ENCODE measurements around the gene THNSL1. TPM values are rescaled to one million over a fixed set of nuclear protein-coding genes. Genes with fewer than 3 reads are reported as not detected.

Gene THNSL1
- total and polyA plus RNA-seq, 4 donors, result 2.0 to 8.6 (median 2.9) TPM

- TF ChIP-seq, protein P1, sequence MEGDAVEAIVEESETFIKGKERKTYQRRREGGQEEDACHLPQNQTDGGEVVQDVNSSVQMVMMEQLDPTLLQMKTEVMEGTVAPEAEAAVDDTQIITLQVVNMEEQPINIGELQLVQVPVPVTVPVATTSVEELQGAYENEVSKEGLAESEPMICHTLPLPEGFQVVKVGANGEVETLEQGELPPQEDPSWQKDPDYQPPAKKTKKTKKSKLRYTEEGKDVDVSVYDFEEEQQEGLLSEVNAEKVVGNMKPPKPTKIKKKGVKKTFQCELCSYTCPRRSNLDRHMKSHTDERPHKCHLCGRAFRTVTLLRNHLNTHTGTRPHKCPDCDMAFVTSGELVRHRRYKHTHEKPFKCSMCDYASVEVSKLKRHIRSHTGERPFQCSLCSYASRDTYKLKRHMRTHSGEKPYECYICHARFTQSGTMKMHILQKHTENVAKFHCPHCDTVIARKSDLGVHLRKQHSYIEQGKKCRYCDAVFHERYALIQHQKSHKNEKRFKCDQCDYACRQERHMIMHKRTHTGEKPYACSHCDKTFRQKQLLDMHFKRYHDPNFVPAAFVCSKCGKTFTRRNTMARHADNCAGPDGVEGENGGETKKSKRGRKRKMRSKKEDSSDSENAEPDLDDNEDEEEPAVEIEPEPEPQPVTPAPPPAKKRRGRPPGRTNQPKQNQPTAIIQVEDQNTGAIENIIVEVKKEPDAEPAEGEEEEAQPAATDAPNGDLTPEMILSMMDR (IDR thresholded peaks at IDR 0.05; ENCODE audit: control extremely low read depth, extremely low read depth), result no peak
- DNase-seq (no peak), ATAC-seq (ENCODE audit: insufficient read depth, low FRiP score) (no peak)
- Histone ChIP-seq H3K27me3 (ENCODE audit: control insufficient read depth in 3 of 3, insufficient read depth in 3 of 3, low read length in 2 of 3) (no peaks in the 10 kb centered on the region), H3K27ac (ENCODE audit: low read depth in 1 of 2, low read length in 1 of 2) (no peak overlapping the region), H3K9me3 (ENCODE audit: control insufficient read depth in 4 of 4, insufficient read depth in 3 of 4, low read length in 3 of 4) (no peaks in the 10 kb centered on the region), H3K4me1 (ENCODE audit: control insufficient read depth in 5 of 5, insufficient read depth in 5 of 5, low read length in 5 of 5) (no peaks in the 10 kb centered on the region), H3K4me3 (no peak overlapping the region), H3K36me3 (ENCODE audit: control insufficient read depth in 4 of 4, insufficient read depth in 4 of 4, low read length in 4 of 4) (no peaks in the 10 kb centered on the region), H3K9ac (ENCODE audit: insufficient read depth in 1 of 2, low read length in 2 of 2) (no peak overlapping the region)
- WGBS, 2 donors, result 19 to 44% methylated on average over 3 of the region's 3 CpGs
These were observed 20.0 kb downstream of the THNSL1 start for GRCh38 chr10:25036381-25036780.

DNA sequence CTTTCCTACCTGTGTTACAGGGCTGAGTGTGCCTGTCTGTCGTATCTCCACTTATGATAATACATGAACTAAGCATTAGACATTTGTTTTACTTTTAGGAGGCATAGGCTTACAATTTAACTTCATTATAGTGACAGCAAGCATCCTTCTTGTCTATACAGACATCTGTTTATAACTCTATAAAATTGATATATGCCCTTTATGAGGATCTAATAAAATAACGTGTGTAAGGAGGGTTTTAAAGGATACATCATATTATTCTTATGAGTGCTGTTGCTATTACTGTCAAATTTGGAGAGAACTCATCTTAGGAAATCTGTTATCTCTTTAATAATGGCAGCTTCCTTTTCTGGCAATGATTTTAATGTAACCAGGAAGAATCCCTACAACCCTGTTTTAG, 21.9 kb downstream of the THNSL1 start:
- ATAC-seq (ENCODE audit: insufficient read depth, low FRiP score) (no peak), DNase-seq (no peak)
- no peaks in the 10 kb centered on the region for H3K27me3 ChIP-seq (ENCODE audit: control insufficient read depth in 3 of 3, insufficient read depth in 3 of 3, low read length in 2 of 3)
- 55 to 77% methylated on average over 2 of the region's 2 CpGs for WGBS, 2 donors
- no peaks in the 10 kb centered on the region for H3K36me3 ChIP-seq (ENCODE audit: control insufficient read depth in 4 of 4, insufficient read depth in 4 of 4, low read length in 4 of 4)
- H3K27ac ChIP-seq (ENCODE audit: low read depth in 1 of 2, low read length in 1 of 2), result no peak overlapping the region
- no peaks in the 10 kb centered on the region for H3K4me1 ChIP-seq (ENCODE audit: control insufficient read depth in 5 of 5, insufficient read depth in 5 of 5, low read length in 5 of 5)
- no peak overlapping the region for H3K4me3 ChIP-seq
- TF ChIP-seq, protein P1 (IDR thresholded peaks at IDR 0.05; ENCODE audit: control extremely low read depth, extremely low read depth), result no peak
- no peaks in the 10 kb centered on the region for H3K9me3 ChIP-seq (ENCODE audit: control insufficient read depth in 4 of 4, insufficient read depth in 3 of 4, low read length in 3 of 4)
- H3K9ac ChIP-seq (ENCODE audit: insufficient read depth in 1 of 2, low read length in 2 of 2), result no peak overlapping the region

GRCh38 chr10:25039531-25039930, 23.1 kb downstream of the THNSL1 start:
- TF ChIP-seq, protein P1 (IDR thresholded peaks at IDR 0.05; ENCODE audit: control extremely low read depth, extremely low read depth), result no peak
- Histone ChIP-seq H3K4me1 (ENCODE audit: control insufficient read depth in 5 of 5, insufficient read depth in 5 of 5, low read length in 5 of 5) (no peaks in the 10 kb centered on the region), H3K36me3 (ENCODE audit: control insufficient read depth in 4 of 4, insufficient read depth in 4 of 4, low read length in 4 of 4) (no peaks in the 10 kb centered on the region), H3K9me3 (ENCODE audit: control insufficient read depth in 4 of 4, insufficient read depth in 3 of 4, low read length in 3 of 4) (no peaks in the 10 kb centered on the region), H3K9ac (ENCODE audit: insufficient read depth in 1 of 2, low read length in 2 of 2) (no peak overlapping the region), H3K27me3 (ENCODE audit: control insufficient read depth in 3 of 3, insufficient read depth in 3 of 3, low read length in 2 of 3) (no peaks in the 10 kb centered on the region), H3K27ac (ENCODE audit: low read depth in 1 of 2, low read length in 1 of 2) (no peak overlapping the region), H3K4me3 (no peak overlapping the region)
- ATAC-seq (ENCODE audit: insufficient read depth, low FRiP score), result no peak
- DNase-seq, result no peak

GRCh38 chr10:25046641-25047040, 30.2 kb downstream of the THNSL1 start:
- WGBS, 2 donors, result 79 to 89% methylated on average over 1 of the region's 1 CpG
- no peaks in the 10 kb centered on the region for H3K9me3 ChIP-seq (ENCODE audit: control insufficient read depth in 4 of 4, insufficient read depth in 3 of 4, low read length in 3 of 4)
- DNase-seq (peak in 1 of 3 donors; percentile 24), ATAC-seq (ENCODE audit: insufficient read depth, low FRiP score) (no peak)
- peaks cover 0 to 4% (median 0%) of the 10 kb centered on the region in 5 donors for H3K4me1 ChIP-seq (ENCODE audit: control insufficient read depth in 5 of 5, insufficient read depth in 5 of 5, low read length in 5 of 5)
- no peaks in the 10 kb centered on the region for H3K27me3 ChIP-seq (ENCODE audit: control insufficient read depth in 3 of 3, insufficient read depth in 3 of 3, low read length in 2 of 3)
- no peak overlapping the region for H3K9ac ChIP-seq (ENCODE audit: insufficient read depth in 1 of 2, low read length in 2 of 2)
- H3K36me3 ChIP-seq (ENCODE audit: control insufficient read depth in 4 of 4, insufficient read depth in 4 of 4, low read length in 4 of 4), result no peaks in the 10 kb centered on the region
- no peak overlapping the region for H3K4me3 ChIP-seq
- TF ChIP-seq, protein P1 (IDR thresholded peaks at IDR 0.05; ENCODE audit: control extremely low read depth, extremely low read depth), result no peak
- H3K27ac ChIP-seq (ENCODE audit: low read depth in 1 of 2, low read length in 1 of 2), result no peak overlapping the region

All from lung (tissue), 12 donors.